ENCODE results near the gene DGCR6L. TPM values are rescaled to one million over a fixed set of nuclear protein-coding genes. Genes with fewer than 3 reads are reported as not detected.
"Not testable (repeated sequence)": the region's sequence is repeated elsewhere in the genome, so short reads cannot be mapped to it uniquely, and the experiment has no call there.

Gene DGCR6L
- total RNA-seq, 4 donors from 2014 or later: 39.8 to 69.2 (median 60.4) TPM

- peaks cover 0 to 20% of the 10 kb centered on the region in 2 donors for H3K36me3 ChIP-seq
- no peak overlapping the region for H3K27ac ChIP-seq
- no peak overlapping the region for H3K4me3 ChIP-seq
- no peaks in the 10 kb centered on the region for H3K27me3 ChIP-seq
- ATAC-seq: no peak
- peaks cover 0 to 20% (median 0%) of the 10 kb centered on the region in 3 donors for H3K4me1 ChIP-seq
- no peak for TF ChIP-seq POLR2AphosphoS5 (IDR thresholded peaks at IDR 0.05)
- TF ChIP-seq EP300 (IDR thresholded peaks at IDR 0.05): no peak
- TF ChIP-seq POLR2A (IDR thresholded peaks at IDR 0.05): no peak
- no peak for TF ChIP-seq CTCF (IDR thresholded peaks at IDR 0.05)
- no peaks in the 10 kb centered on the region for H3K9me3 ChIP-seq
- 80% methylated on average over 2 of the region's 14 CpGs; no CpG with 5 or more reads in 1 of the 2 donors for WGBS, 2 donors (ENCODE audit: low coverage in 1 of 2)
These were observed 7.3 kb downstream of the DGCR6L start for GRCh38 chr22:20312396-20313191.

DNA sequence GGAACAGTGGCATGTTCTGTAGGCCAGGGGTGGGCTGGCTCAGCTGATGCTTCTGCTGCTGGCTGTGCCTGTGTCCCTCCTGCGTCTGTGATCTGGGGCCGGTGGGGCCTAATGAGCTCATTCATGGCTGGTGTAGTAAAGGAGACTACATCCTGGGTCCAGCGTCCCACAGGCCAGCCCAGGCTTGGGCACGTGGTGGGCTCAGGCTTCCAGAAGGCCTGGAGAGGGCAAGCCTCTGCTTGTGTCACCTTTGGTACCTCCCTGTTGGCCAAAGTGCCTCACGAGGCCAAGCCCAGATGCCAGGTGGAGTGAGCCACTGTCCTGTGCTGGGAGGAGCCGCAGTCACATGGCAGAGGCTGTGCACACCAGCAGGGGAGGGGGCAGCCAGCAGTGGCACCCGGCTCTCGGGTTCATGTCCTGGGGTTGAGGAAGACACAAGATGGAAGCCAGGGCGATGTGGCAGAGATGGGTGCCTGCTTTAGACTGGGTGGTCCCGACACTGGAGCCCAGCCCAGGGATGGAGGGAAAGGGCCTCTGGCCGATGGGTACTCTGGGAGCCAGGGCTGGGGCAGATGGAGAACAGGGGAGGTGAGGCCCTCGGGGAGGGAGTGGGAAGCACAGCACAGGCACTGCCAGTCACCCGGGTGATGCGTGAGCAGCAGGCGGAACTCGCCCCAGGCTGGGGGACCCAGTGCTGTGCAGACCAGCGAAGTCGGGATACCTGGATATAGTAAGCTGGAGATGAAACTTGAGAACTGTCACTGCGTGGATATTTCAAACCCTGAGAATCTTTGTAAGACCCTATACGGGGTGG, 8.4 kb downstream of the DGCR6L start:
- not testable (repeated sequence) for H3K4me3 ChIP-seq, H3K4me1 ChIP-seq, H3K9me3 ChIP-seq, ATAC-seq, H3K27me3 ChIP-seq, H3K27ac ChIP-seq
- WGBS, 2 donors (ENCODE audit: low coverage in 1 of 2): 68 to 81% methylated on average over 9 to 10 of the region's 20 CpGs
- H3K36me3 ChIP-seq: peaks cover 0 to 20% of the 10 kb centered on the region in 2 donors

DNA sequence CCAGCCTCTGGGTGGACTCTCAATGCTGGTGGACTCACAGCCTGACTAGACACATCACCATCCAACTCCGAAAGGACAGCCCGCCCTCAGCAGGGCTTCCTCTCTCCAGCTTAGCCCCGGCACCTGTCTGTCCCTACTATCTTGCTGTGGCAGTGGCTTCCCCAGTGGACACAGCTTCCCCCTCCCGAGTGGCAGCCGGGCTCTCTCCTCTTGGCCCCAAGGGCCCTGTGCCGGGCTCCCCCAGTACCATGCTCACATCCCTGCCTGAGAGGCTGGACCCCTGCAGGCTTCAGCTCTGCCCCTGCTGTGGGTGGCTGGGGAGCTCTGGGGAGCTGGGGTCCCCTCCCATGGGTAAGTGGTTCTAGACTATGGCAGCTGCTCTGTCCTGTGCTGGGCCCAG, 9.1 kb downstream of the DGCR6L start:
- not testable (repeated sequence) for H3K27ac ChIP-seq, H3K4me1 ChIP-seq, H3K4me3 ChIP-seq, ATAC-seq, H3K27me3 ChIP-seq, H3K9me3 ChIP-seq
- 100% methylated on average over 1 of the region's 6 CpGs; no CpG with 5 or more reads in 1 of the 2 donors for WGBS, 2 donors (ENCODE audit: low coverage in 1 of 2)
- H3K36me3 ChIP-seq: peaks cover 0 to 20% of the 10 kb centered on the region in 2 donors

DNA sequence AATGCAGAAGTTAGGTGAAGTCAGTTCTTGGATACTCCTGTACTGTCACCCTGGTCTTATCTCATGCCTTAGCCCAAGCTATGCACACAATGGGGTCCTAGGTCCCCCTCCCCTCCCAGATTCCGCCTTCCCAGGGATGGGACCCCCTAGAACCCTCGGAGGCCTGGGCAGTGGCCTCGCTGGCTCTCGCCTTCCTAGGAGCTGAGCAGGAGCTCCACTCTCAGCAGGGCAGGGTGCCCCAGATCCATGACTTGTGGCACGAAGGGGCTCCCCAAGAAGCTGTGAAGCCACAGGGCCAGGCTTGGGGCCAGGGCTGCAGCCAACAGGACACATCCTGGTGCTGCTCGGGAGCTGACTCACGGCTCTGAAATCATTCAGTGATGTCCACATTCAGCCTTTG, 9.7 kb downstream of the DGCR6L start:
- peaks cover 0 to 17% of the 10 kb centered on the region in 2 donors for H3K36me3 ChIP-seq
- ATAC-seq, H3K4me1 ChIP-seq, H3K4me3 ChIP-seq, H3K27me3 ChIP-seq, H3K9me3 ChIP-seq, H3K27ac ChIP-seq: not testable (repeated sequence)
- WGBS, 2 donors (ENCODE audit: low coverage in 1 of 2): no CpG with 5 or more reads among the region's 7 CpGs

DNA sequence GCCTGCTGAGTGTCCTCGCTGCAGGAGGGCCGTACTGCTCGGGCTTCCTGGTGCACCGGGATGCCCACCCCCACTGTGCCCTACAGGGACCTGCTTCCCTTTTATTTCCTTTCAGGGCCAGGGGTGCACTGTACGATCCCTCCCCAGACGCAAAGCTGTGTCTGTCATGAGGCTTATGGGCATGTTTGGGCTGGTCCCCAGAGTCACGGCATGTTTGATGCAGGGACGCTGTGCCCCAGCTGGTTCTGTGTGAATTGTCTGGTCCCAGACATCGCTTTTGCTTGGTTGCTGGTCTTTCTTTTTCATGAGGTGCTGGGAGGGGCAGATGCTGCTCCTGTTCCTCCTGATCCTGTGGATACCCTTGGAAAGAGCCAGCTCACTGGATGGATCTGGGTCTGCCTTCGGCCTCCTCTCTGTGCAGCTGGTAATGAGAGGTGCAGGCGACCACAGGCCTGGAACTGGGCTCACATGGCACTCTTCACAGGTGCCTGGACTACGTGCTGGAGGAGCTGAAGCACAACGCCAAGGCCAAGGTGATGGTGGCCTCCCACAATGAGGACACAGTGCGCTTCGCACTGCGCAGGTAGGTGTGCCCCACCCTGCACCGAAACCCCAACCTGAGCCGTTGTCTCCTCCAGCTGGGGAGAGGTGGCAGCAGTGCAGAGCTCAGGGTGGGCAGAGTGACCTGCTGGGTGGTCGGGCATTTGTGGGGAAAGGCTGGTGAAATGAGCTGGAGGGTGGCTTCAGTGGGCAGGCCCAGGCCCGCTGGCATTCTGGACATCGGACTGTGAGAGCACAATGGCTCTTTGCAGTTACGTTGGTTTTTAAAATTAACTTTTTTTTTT, 10.8 kb downstream of the DGCR6L start:
- ATAC-seq, H3K4me1 ChIP-seq, H3K36me3 ChIP-seq, H3K9me3 ChIP-seq, H3K27ac ChIP-seq, H3K4me3 ChIP-seq: not testable (repeated sequence)
- WGBS, 2 donors (ENCODE audit: low coverage in 1 of 2): 67 to 92% methylated on average over 4 to 7 of the region's 22 CpGs
- peaks cover 20% of the 10 kb centered on the region for H3K27me3 ChIP-seq

- peaks cover 32% of the 10 kb centered on the region for H3K27me3 ChIP-seq
- H3K27ac ChIP-seq, H3K4me3 ChIP-seq, ATAC-seq, H3K36me3 ChIP-seq, H3K4me1 ChIP-seq, H3K9me3 ChIP-seq: not testable (repeated sequence)
- WGBS, 2 donors (ENCODE audit: low coverage in 1 of 2): 60% methylated on average over 1 of the region's 14 CpGs; no CpG with 5 or more reads in 1 of the 2 donors
These were observed 12.1 kb downstream of the DGCR6L start for GRCh38 chr22:20307448-20308447.

DNA sequence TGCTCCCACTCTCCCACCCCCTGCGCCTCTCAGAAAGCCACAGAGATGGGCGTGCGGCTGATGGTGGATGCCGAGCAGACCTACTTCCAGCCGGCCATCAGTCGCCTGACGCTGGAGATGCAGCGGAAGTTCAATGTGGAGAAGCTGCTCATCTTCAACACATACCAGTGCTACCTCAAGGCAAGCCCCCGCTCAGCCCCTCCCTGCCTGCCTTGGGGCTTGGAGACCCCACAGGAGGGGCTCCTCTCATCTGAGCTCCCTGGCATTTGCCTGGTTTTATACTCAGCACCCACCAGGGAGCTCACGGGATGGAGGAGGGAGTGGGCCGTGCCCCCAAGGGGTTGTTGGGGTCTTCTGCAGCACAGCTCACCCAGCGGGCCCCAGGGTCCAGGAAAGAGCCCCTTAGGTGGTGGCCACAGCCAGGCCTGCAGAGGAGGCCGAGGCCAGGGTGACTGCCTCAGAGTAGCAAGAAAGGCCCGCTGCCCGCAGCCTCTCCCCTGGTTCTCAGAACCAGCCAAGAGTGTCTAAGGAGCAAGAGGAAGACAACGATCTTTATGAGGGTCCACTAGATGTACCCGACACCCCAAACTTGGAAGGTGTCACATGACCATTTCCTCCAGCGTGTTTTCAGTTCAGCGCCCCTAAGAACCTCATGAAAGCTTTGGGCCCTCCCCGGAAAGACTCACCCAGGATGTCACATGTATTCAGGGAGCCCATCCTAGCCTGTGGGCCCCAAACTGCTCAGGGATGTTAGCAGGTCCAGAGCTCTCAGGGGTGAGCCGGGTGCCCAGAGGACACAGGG, 13.0 kb downstream of the DGCR6L start:
- not testable (repeated sequence) for ATAC-seq, H3K27ac ChIP-seq
- no CpG with 5 or more reads among the region's 21 CpGs for WGBS, 2 donors (ENCODE audit: low coverage in 1 of 2)

More for the DNA sequence above, 13.0 kb downstream of the DGCR6L start:
- H3K4me3 ChIP-seq, H3K9me3 ChIP-seq, H3K4me1 ChIP-seq, H3K36me3 ChIP-seq: not testable (repeated sequence)
- H3K27me3 ChIP-seq: peaks cover 41% of the 10 kb centered on the region
